Measurements from ENCODE around the gene GRIK4. TPM values are rescaled to one million over a fixed set of nuclear protein-coding genes. Genes with fewer than 3 reads are reported as not detected.

GRIK4 gene
- total RNA-seq, 2 donors from 2014 or later: 0.05 to 1.7 TPM

GRCh38 chr11:120630122-120630521 lies 118.6 kb downstream of the GRIK4 start:
- no peaks in the 10 kb centered on the region for H3K4me1 ChIP-seq (replicated peaks)
- no peak overlapping the region for H3K27ac ChIP-seq
- DNase-seq (ENCODE audit: low spot score): no peak
- TF ChIP-seq POLR2A (IDR thresholded peaks at IDR 0.05) (no peak), POLR2AphosphoS5 (IDR thresholded peaks at IDR 0.05) (no peak), CTCF (IDR thresholded peaks at IDR 0.05) (no peak)
- H3K4me3 ChIP-seq: no peak overlapping the region
- no peaks in the 10 kb centered on the region for H3K27me3 ChIP-seq (replicated peaks; ENCODE audit: insufficient read depth)
- intact Hi-C loops (cut with DNase I): no loop called here
- 59% methylated on average over 2 of the region's 2 CpGs for WGBS
- no peaks in the 10 kb centered on the region for H3K36me3 ChIP-seq
- no peaks in the 10 kb centered on the region for H3K9me3 ChIP-seq

GRCh38 chr11:120632579-120632978 lies 121.0 kb downstream of the GRIK4 start:
- 84% methylated on average over 3 of the region's 3 CpGs for WGBS
- Histone ChIP-seq H3K27me3 (replicated peaks; ENCODE audit: insufficient read depth) (no peaks in the 10 kb centered on the region), H3K9me3 (no peaks in the 10 kb centered on the region), H3K36me3 (no peaks in the 10 kb centered on the region), H3K27ac (no peak overlapping the region), H3K4me3 (no peak overlapping the region), H3K4me1 (replicated peaks) (no peaks in the 10 kb centered on the region)
- intact Hi-C loops (cut with DNase I): no loop called here
- no peak for DNase-seq (ENCODE audit: low spot score)
- TF ChIP-seq POLR2AphosphoS5 (IDR thresholded peaks at IDR 0.05): no peak
- no peak for TF ChIP-seq POLR2A (IDR thresholded peaks at IDR 0.05)
- TF ChIP-seq CTCF (IDR thresholded peaks at IDR 0.05): no peak

GRCh38 chr11:120633616-120634393 lies 122.3 kb downstream of the GRIK4 start:
- Histone ChIP-seq H3K27ac (no peak overlapping the region), H3K4me1 (replicated peaks) (no peaks in the 10 kb centered on the region), H3K27me3 (replicated peaks; ENCODE audit: insufficient read depth) (no peaks in the 10 kb centered on the region), H3K36me3 (no peaks in the 10 kb centered on the region), H3K4me3 (no peak overlapping the region), H3K9me3 (no peaks in the 10 kb centered on the region)
- no peak for DNase-seq (ENCODE audit: low spot score)
- no peak for TF ChIP-seq CTCF (IDR thresholded peaks at IDR 0.05)
- 68% methylated on average over 15 of the region's 15 CpGs for WGBS
- intact Hi-C loops (cut with DNase I): no loop called here

- DNase-seq (ENCODE audit: low spot score): no peak
- no peak overlapping the region for H3K4me3 ChIP-seq
- TF ChIP-seq POLR2A (IDR thresholded peaks at IDR 0.05) (no peak), CTCF (IDR thresholded peaks at IDR 0.05) (no peak), POLR2AphosphoS5 (IDR thresholded peaks at IDR 0.05) (no peak)
- no peaks in the 10 kb centered on the region for H3K4me1 ChIP-seq (replicated peaks)
- H3K36me3 ChIP-seq: no peaks in the 10 kb centered on the region
- no peaks in the 10 kb centered on the region for H3K9me3 ChIP-seq
- intact Hi-C loops (cut with DNase I): no loop called here
- 90% methylated on average over 13 of the region's 13 CpGs for WGBS
- H3K27ac ChIP-seq: no peak overlapping the region
- H3K27me3 ChIP-seq (replicated peaks; ENCODE audit: insufficient read depth): no peaks in the 10 kb centered on the region
Measured at GRCh38 chr11:120634706-120635105, 123.2 kb downstream of the GRIK4 start.

GRCh38 chr11:120635136-120635810 lies 123.7 kb downstream of the GRIK4 start:
- no peak for DNase-seq (ENCODE audit: low spot score)
- no peaks in the 10 kb centered on the region for H3K27me3 ChIP-seq (replicated peaks; ENCODE audit: insufficient read depth)
- intact Hi-C loops (cut with DNase I): no loop called here
- no peak overlapping the region for H3K4me3 ChIP-seq
- H3K36me3 ChIP-seq: no peaks in the 10 kb centered on the region
- 79% methylated on average over 9 of the region's 9 CpGs for WGBS
- no peaks in the 10 kb centered on the region for H3K4me1 ChIP-seq (replicated peaks)
- no peaks in the 10 kb centered on the region for H3K9me3 ChIP-seq
- H3K27ac ChIP-seq: no peak overlapping the region
- no peak for TF ChIP-seq POLR2AphosphoS5 (IDR thresholded peaks at IDR 0.05)
- no peak for TF ChIP-seq POLR2A (IDR thresholded peaks at IDR 0.05)
- no peak for TF ChIP-seq CTCF (IDR thresholded peaks at IDR 0.05)
